Activated naive CD4-positive, alpha-beta T cell (primary cell): ENCODE measurements around the gene SMURF2.

Experiments
- DNase-seq, 4 experiments: peaks; one replicate each; lab custom pipeline; 2025; lab: John Stamatoyannopoulos, UW

SMURF2 gene

DNA sequence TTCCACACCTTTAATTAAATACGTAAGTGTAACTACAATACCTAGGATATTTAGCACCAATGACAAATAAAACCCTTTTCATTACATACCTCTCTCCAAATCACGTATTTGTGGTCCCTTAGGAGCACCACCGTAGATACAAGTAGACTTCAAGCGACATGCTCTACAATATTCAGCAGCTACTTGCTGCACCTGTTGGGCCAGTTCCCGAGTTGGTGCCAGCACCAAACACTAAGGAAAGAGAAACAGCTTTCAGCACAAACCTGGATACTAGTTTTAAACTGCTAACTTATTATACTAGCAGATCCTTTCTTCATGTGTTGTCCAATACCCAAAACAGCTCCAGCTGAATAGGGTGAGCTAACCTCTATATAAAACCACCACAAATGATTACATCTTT is 158.8 kb downstream of the SMURF2 start:
- no peak for DNase-seq

DNA sequence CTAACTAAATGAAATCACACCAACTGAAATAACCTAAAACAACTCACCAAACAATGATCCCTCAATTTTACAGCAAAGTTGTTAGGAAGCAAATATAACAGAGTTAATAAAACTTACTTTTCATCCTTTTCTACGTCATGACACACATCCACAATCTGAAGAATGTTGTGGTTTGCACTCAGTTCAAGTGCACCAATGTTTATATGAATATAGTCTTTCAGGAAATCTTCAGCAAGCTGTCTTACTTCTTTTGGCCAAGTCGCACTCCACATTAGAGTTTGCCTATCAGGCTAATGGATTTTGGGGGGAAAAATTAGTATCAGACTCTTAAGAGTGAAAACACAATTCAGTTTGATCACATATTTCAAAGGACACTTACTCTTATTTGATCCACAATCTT is 159.3 kb downstream of the SMURF2 start:
- DNase-seq = no peak

DNA sequence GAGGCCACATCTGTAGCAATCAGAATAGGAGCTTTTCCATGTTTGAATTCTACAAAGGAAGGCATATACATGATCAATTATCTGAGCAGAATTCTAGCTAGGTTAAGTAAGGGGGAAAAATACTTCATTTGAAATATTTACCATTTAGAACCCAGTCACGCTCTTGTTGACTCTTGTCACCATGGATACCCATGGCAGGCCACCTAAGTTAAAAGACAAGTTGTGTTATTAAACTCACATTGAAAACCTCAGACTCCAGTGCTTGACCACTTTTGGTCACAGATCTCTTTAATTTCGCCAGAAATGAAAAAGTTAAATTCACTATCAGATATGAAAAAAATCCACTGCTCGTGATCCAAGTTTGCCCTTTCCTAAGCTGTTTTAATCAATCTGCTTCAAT is 160.1 kb downstream of the SMURF2 start:
- no peak for DNase-seq

DNA sequence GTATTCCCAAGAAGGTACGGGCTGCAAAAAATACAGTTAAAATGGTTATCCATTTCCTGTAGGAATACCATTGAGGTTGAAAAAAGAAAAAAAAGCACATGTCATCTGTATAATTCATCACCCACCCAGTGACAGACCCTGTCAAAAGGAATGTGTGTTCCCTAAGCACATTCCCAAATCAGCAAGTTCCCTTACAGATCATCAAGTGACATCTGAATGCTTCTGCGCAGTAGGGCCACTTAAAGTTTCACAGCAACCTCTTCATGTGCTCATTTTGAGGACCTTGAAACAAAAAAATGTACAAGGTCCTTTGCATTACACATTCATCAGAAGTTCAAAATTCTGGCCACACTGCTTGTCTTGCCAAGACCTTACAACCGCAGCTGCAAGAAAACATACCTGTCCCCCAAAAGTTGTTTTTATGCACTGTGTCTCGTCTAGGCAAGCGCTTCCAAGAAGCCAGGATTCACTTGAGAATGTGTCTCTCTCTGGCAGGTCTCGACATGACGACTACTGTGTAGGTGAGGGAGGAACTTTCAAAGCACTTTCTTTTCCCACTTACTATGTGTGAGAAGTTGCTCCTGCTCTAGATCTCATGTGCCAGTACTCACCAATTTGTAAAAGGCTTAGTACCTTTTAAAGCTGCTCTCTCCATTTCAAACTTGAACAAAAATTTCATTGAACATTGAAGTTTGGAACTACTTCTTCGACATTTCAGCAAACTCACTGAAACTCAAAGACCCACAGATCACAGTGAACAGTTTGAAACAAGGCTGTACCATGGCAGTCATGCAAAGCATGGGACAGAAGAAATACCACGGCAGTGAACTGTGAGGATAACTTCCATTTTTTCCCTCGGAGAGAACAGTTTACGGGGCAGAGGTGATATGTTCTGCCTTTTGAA is 161.0 kb downstream of the SMURF2 start:
- DNase-seq = no peak

DNA sequence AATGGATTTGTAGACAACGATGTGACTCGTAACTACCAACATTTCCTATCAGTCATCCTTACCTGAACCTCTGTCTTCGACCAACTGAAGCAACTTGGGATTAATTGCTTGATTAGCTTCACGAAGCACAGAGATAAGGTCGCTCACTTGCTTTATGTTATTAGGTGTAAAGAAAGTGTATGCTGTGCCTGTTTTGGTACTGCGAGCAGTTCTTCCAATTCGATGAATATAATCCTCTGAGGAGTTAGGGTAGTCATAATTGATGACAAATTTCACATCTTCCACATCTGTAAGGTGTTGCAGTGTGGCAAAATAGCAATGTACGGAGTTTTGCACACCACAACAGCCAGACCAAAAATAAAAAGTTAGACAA is 161.6 kb downstream of the SMURF2 start:
- DNase-seq = no peak

DNA sequence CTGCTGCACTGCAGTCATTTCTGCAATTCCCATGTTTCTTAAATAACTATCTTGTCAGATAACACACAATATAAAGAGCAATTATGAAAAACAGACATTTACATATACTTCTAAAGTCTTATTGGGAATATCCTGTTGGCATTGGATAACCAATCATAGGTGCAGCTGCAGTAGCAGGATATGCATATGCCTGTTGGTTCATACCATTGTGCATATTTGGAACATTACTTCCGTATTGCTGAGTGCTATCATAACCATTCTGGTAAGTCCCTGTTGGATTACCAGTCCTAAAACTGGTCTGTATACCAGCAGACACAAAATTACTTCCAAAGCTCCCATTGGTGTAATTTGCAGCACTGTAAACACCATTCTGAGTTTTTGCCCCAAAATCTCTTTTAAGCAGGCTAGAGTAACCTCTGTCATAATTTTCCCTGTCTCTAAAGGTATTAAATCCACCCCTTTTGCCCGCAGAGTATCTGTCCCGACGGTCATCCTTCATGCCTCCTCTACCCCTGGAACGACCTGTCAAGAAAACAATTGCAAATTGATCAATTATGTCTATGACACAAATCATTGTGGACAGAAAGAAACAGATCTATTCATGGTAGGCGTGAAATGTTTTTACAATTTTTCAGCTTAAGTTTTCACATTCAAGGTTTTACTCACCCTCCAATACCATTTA is 162.2 kb downstream of the SMURF2 start:
- DNase-seq = no peak

DNA sequence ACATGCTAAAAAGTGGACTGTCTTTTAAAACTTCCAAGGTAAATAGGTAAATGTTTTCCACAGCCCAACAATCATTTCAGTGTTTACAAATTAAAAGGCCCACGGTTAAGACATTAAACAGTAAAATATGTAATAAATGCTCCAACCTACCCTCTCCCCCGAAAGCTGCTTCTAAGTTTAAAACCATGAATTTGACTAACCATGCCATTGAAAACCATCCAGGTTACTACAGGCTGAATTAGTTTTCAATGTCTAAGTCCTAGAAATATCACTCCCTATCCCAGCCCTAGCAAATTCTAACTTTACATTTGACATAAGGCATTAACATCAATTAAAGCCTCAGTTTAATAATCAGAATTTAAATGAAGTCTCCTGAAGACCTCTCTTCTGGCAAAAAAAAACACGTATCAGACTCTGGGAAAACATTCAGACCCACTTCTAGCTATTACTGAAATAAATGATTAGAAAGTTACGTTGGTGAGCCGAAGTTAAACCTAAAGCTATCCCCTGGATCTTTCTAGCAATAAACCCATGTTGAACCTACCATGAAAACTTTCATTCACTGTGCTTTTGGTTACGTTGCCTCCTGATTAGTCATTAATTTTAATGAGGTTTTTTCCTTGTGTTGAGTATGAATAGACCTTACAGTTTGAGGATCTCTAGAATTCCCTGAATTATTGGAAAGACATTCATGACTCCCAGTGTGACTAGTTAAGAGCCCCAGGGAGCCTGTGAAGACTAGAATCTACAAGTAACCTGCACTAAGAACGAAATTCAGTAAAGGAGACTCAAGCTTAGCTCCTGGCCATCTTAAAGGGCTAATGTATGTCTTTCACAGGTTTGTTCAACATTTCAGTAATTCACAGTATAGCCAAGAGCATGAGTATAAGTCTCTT is 163.6 kb downstream of the SMURF2 start:
- no peak for DNase-seq

DNA sequence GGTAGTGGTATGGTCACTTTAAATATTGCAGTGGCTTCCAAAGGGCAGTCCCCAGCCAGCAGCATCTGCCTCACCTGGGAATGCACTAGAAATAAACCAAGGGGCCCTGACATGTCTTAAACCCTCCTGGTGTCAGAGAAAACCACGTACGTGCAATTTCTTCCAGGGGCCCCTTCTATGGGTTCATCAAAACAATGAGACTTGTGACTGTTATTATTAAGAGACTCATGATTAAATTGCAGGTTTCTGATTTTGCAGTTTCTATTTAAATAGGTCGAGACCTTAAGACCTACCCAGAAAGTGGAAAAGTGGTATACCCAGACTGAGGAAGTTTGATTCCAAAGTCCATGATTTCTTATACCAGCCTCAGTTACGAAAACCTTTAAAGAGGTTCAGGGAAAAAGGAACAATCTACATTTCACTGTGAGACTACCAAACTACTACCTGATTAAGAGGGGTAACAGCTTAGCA is 164.5 kb downstream of the SMURF2 start:
- no peak for DNase-seq

DNA sequence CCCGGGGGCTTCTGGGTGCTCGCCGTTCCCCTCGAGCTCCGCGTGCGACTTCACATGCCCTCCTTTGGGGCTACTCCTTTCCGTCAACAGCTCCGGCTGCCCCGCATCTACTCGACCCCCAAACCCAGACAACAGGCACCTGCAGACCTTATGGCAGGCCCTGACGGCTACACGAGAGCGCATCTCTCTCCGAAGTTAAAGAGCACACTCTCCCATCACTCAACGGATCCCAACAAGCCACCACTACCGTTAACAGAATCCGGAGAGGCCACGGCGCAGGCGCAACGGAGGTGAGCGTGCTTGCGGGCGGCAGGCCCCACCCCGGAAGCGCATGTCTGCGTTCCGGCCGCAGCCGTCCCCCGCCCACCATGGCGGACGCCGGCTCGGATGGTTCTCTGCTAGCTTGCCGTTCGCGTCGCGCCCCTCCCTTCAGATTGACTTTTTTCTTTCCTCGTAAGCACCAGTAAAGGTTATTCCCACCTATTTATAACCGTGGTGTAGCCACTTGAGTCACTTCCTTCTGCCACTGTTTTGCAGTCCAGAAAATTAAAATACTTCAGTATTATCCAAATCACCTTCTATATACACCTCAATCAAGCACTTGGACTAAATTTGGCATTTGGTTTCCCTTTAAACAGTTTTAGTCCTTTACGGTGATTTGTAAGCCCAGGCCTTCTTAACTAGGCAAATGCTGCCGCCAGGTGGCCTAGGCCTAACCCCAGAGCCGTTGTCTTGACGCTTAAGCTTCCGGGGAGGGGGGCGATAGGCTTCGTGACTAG is 165.1 kb downstream of the SMURF2 start, which contains the start of gene POLG2:
TSS of gene POLG2 (minus strand) at position 269 of the 779 bp plus-strand sequence. CDS start at position 183, 86 bp downstream.
- peak; percentile 81 to 94 (median 92) for DNase-seq

DNA sequence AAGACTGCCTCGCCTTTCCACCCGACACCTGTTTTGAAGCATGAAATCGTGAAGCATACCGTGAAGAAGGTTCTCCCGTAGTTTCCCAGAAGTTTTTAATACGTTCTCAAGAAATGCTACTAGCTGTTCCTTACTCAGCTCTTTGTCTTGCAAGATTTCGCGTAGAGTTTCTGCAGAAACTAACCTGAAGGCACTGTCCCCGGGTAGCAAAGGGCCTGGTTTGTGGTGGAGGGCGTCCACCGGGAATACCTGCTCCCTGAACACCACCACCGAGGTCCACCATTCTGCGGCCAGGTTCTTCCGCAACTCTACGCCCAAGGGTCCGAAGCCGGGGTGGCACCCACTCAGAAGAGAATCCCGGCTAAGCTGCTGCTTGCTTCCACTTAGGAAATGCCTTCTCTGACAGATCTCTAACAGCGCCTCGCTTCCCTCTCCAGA is 165.7 kb downstream of the SMURF2 start:
- no peak for DNase-seq
